DOHH2 (cell line): ENCODE data around the gene SLC10A3.

ENCODE experiments used
- H3F3A ChIP-seq: fragments of 200-600 bp; sonication (generic), shearing (Covaris generic); 2 replicates; pipeline ENCODE4 v1.6.0; 2016; ENCODE audit warnings: antibody characterized with exemption, mild to moderate bottlenecking; ENCODE audit not compliant: control insufficient read depth, insufficient read depth
- H3K27ac ChIP-seq: fragments of 200-600 bp; sonication (generic); 2 replicates; pipeline ENCODE4 v1.5.1; 2014; ENCODE audit warnings: low read depth, mild to moderate bottlenecking, low read length, moderate library complexity
- H3K27me3 ChIP-seq: fragments of 200-600 bp; sonication (generic); 2 replicates; pipeline ENCODE4 v1.6.1; 2014; ENCODE audit warnings: mild to moderate bottlenecking, low read length, mixed read lengths; ENCODE audit not compliant: control insufficient read depth
- H3K36me3 ChIP-seq: fragments of 200-600 bp; sonication (generic); 2 replicates; pipeline ENCODE4 v1.6.1; 2014; ENCODE audit warnings: mild to moderate bottlenecking, low read length, moderate library complexity, mixed read lengths; ENCODE audit not compliant: control insufficient read depth
- H3K4me1 ChIP-seq: fragments of 200-600 bp; sonication (generic); 2 replicates; pipeline ENCODE4 v1.6.1; 2014; ENCODE audit warnings: mild to moderate bottlenecking, low read length, mixed read lengths; ENCODE audit not compliant: control insufficient read depth
- H3K4me2 ChIP-seq: fragments of 200-600 bp; sonication (generic); 2 replicates; pipeline ENCODE4 v1.6.0; 2014; ENCODE audit warnings: mild to moderate bottlenecking, low read length, moderate library complexity
- H3K4me3 ChIP-seq: fragments of 200-600 bp; sonication (generic); 2 replicates; pipeline ENCODE4 v1.5.1; 2014; ENCODE audit warnings: mild to moderate bottlenecking, low read length, mixed read lengths
- H3K79me2 ChIP-seq: fragments of 200-600 bp; sonication (generic); 2 replicates; pipeline ENCODE4 v1.6.1; 2014; ENCODE audit warnings: mild to moderate bottlenecking, low read length, mixed read lengths; ENCODE audit not compliant: control insufficient read depth
- H3K9me2 ChIP-seq: fragments of 200-600 bp; sonication (generic); replicated peaks from 2 replicates; pipeline ENCODE4 v1.6.1; 2014; ENCODE audit warnings: mild to moderate bottlenecking, low read length, mixed read lengths; ENCODE audit not compliant: control insufficient read depth
- H3K9me3 ChIP-seq: fragments of 200-600 bp; sonication (generic); 2 replicates; pipeline ENCODE4 v1.6.1; 2014; ENCODE audit warnings: antibody characterized with exemption, low read length, mixed read lengths; ENCODE audit not compliant: control insufficient read depth, insufficient read depth
- H4K20me1 ChIP-seq: fragments of 200-600 bp; sonication (generic); 2 replicates; pipeline ENCODE4 v1.6.0; 2014; ENCODE audit warnings: low read depth, mild to moderate bottlenecking, antibody characterized with exemption, low read length, moderate library complexity; ENCODE audit not compliant: control insufficient read depth, insufficient read depth
- CTCF ChIP-seq: fragments of 200-600 bp; sonication (generic); IDR thresholded peaks from one replicate; pipeline ENCODE4 v1.5.1; 2014; ENCODE audit warnings: antibody characterized with exemption, mild to moderate bottlenecking, low read depth, low read length; ENCODE audit not compliant: poor library complexity, severe bottlenecking
- EZH2phosphoT487 ChIP-seq: fragments of 200-600 bp; sonication (generic); IDR thresholded peaks from 2 replicates; pipeline ENCODE4 v1.6.1; 2017; ENCODE audit warnings: borderline replicate concordance, mild to moderate bottlenecking, antibody characterized with exemption, low read length, moderate library complexity, mixed read lengths

The SLC10A3 gene

GRCh38 chrX:154483325-154483724 is 7.1 kb downstream of the SLC10A3 start:
- Histone ChIP-seq H3K9me2 (no peaks in the 10 kb centered on the region), H4K20me1 (no peaks in the 10 kb centered on the region), H3F3A (no peaks in the 10 kb centered on the region; the same call in 1 of the 2 replicates), H3K9me3 (no peaks in the 10 kb centered on the region), H3K4me2 (no peak overlapping the region), H3K4me1 (peaks cover 60% of the 10 kb centered on the region), H3K27ac (no peak overlapping the region), H3K79me2 (peaks cover 41% of the 10 kb centered on the region), H3K27me3 (no peaks in the 10 kb centered on the region), H3K4me3 (no peak overlapping the region), H3K36me3 (peaks cover 31% of the 10 kb centered on the region)
- no peak for TF ChIP-seq CTCF
- no peak for TF ChIP-seq EZH2phosphoT487

- Histone ChIP-seq H3K79me2 (peaks cover 41% of the 10 kb centered on the region), H3K4me2 (no peak overlapping the region; the same call in 1 of the 2 replicates), H3K27me3 (no peaks in the 10 kb centered on the region), H3K4me3 (no peak overlapping the region), H4K20me1 (no peaks in the 10 kb centered on the region), H3K9me3 (no peaks in the 10 kb centered on the region), H3K27ac (no peak overlapping the region), H3F3A (no peaks in the 10 kb centered on the region; the same call in 1 of the 2 replicates), H3K4me1 (peaks cover 64% of the 10 kb centered on the region), H3K9me2 (no peaks in the 10 kb centered on the region), H3K36me3 (peaks cover 31% of the 10 kb centered on the region)
- no peak for TF ChIP-seq CTCF
- TF ChIP-seq EZH2phosphoT487 = no peak
These were observed 7.6 kb downstream of the SLC10A3 start for GRCh38 chrX:154482786-154483185.

- Histone ChIP-seq H4K20me1 (no peaks in the 10 kb centered on the region), H3K36me3 (peaks cover 26% of the 10 kb centered on the region), H3K9me3 (no peaks in the 10 kb centered on the region), H3K27me3 (no peaks in the 10 kb centered on the region), H3K79me2 (peaks cover 34% of the 10 kb centered on the region), H3F3A (peaks cover 2% of the 10 kb centered on the region), H3K4me2 (peak overlapping the region; percentile 61), H3K27ac (peak overlapping the region; percentile 54), H3K4me3 (peak overlapping the region; percentile 41), H3K9me2 (no peaks in the 10 kb centered on the region), H3K4me1 (peaks cover 64% of the 10 kb centered on the region)
- no peak for TF ChIP-seq CTCF
- TF ChIP-seq EZH2phosphoT487 = no peak
These were observed 8.4 kb downstream of the SLC10A3 start for GRCh38 chrX:154481911-154482601.
